ENCODE measurements around the gene CRY1. TPM values are rescaled to one million over a fixed set of nuclear protein-coding genes. Genes with fewer than 3 reads are reported as not detected.

Gene CRY1
- total and polyA plus RNA-seq, 9 of the 15 experiments (the other 6 are each of a cell fraction or from before 2014, with no cell fraction given): 8.7 to 33.3 (median 25.2) TPM

GRCh38 chr12:106942775-106943174 is 150.6 kb downstream of the CRY1 start (continued):
- TF ChIP-seq ETS2 (tag; IDR thresholded peaks at IDR 0.05; ENCODE audit: borderline replicate concordance, poor library complexity, severe bottlenecking) (no peak), CSDE1 (IDR thresholded peaks at IDR 0.05) (no peak), NFE2 (IDR thresholded peaks at IDR 0.05; ENCODE audit: low read depth) (no peak), PTBP1 (IDR thresholded peaks at IDR 0.05; ENCODE audit: low read depth, low read length) (no peak), RREB1 (CRISPR knock-in tag; IDR thresholded peaks at IDR 0.05) (no peak), GTF3C2 (IDR thresholded peaks at IDR 0.05; ENCODE audit: borderline replicate concordance, extremely low read depth, insufficient read length) (no peak), HBP1 (CRISPR knock-in tag; IDR thresholded peaks at IDR 0.05) (no peak), TFAP4 (CRISPR knock-in tag; IDR thresholded peaks at IDR 0.05; ENCODE audit: borderline replicate concordance) (no peak), ZNF609 (CRISPR knock-in tag; IDR thresholded peaks at IDR 0.05; ENCODE audit: borderline replicate concordance) (no peak), BRD9 (IDR thresholded peaks at IDR 0.05; ENCODE audit: low read depth, partially characterized antibody) (no peak), ZNF347 (CRISPR knock-in tag; IDR thresholded peaks at IDR 0.05; ENCODE audit: low read depth) (no peak)

Data from K562 (cell line).